HG03432 (cell line): ENCODE measurements around the gene CLCN6.

Experiments
- ATAC-seq: cut with Tn5 transposase; IDR thresholded peaks from one replicate; pipeline ENCODE4 v1.9.1; 2021; ENCODE audit warnings: mild to moderate bottlenecking, moderate library complexity; ENCODE audit not compliant: unreplicated experiment

CLCN6 gene

DNA sequence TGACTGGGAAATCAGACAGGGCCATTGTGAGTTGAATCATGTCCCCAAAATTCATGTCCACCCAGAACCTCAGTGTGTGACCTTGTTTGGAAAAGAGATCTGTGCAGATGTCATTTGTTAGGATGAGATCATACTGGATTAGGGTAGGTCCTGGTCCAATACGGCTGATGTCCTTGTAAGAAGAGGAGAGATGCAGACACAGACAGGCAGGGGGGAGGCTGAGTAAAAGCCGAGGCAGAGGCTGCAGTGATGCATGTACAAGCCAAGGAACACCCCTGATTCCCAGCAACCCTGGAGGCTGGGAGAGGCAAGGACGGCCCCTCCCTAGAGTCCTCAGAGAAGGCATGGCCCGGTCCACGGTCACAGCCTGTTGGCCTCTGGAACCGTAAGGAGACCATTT is 68.6 kb downstream of the CLCN6 start:
- ATAC-seq = no peak

DNA sequence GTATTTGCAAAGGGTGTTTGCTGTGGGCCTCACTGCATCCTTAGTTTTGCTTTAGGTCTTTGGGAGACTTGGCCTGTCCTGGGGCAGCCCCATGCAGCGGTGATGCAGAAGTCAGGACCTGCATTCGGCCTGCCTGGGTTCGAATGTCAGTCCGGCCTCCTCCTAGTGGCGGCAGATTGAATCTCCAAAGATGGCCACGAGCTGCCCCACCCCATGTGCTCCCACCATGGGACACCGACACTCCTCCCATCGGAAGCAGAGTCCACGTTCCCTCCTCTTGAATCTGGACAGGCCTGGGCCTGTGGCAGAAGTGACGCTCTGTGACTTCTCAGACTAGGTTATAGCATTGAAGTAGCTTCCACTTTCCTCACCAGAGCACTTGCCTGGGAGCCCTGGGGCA is 69.1 kb downstream of the CLCN6 start:
- ATAC-seq = no peak

DNA sequence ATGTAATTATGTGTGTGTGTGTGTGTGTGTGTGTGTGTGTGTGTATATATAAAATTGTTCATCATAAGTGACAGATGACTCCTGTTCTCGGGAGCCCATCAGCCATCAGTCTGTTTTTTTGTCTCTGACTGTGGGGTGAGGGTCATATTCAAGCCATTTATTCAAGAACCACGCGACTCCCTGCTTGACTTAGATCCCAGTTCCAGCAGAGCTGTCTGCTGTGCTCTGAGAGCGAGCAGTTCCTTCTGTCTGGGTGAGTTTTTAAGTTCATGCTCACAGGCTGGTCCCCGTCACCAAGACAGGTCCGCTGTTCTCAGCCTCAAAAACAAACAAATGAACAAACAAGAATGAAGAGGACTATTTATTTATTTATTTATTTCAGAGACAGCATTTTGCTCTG is 71.1 kb downstream of the CLCN6 start:
- ATAC-seq = no peak

DNA sequence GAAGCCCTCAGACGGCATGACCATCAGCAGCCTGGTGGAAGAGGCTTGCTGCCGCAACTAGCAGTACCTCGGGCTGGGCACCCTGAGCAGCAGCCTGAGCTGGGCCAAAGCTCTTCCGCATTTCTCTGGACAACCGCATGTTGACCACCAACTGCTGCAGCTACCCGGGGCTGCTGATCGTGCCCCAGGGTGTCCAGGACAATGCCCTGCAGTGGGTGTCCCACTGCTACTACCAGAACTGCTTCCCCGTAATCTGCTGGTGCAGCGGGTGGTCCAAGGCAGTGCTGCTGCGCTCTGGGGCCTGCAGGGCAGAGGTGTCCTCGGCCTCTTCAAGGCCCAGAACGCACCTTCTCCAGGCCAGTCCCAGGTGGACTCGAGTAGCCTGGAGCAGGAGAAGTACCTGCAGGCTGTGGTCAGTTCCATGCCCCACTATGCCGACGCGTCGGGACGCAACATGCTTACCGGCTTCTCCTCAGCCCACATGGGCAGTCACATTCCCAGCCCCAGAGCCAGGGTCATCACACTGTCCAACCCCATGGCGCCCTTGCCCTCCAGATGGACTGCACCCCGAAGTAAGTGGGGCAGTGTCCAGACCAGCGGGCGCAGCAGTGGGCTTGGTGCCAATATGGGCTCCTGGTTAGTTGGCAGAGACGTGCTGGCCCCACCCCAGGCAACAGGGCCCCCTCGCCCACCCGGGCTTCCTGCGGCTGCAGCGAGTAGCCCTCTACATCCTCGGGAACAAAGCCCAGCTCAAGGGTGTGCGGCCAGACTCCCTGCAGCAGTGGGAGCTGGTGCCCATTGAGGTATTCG is 72.3 kb downstream of the CLCN6 start:
- no peak for ATAC-seq

GRCh38 chr1:11878891-11879190 is 72.8 kb downstream of the CLCN6 start:
- no peak for ATAC-seq

DNA sequence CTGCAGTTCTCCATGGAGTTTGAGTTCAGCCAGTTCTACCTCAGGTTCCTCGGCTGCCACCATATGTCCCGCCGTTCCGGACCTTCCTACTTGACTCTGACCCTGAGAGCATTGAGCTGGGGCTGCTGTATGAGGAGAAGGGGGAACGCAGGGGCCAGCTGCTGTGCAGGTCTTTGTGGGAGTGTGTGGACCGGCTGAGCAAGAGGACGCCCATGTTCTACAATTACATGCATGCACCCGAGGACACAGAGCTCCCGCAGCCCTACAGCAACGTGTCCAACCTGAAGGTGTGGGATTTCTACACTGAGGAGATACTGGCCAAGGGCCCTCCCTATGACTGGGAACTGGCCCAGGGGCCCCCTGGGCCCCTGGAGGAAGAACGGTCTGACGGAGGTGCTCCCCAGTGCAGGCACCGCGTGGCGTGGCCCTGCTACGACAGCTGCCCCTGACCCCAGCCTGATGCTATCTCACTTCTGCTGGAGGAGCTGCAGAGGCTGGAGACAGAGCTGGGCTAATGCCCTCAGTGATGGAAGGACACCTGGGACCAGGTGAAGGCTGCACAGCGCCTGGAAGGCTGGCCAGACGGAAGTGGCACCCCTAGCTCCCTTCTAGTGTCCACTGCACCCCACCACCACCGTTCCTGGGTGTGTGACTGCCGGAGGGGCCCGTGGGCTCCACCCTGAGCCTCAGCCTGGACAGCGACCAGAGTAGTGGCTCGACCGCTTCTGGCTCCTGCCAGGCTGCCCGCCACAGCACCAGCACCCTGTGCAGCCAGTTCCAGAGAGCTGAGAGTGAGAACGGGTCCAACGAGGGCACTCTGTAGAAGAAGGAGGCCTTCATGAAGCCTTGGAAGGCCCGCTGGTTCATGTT is 73.6 kb downstream of the CLCN6 start:
- no peak for ATAC-seq

- no peak for ATAC-seq
Measured at GRCh38 chr1:11880181-11880575, 74.2 kb downstream of the CLCN6 start.

- ATAC-seq = no peak
Measured at GRCh38 chr1:11880911-11881748, 75.1 kb downstream of the CLCN6 start.

- no peak for ATAC-seq
Measured at GRCh38 chr1:11881749-11882441, 75.9 kb downstream of the CLCN6 start.

GRCh38 chr1:11882814-11883538 is 77.0 kb downstream of the CLCN6 start:
- ATAC-seq = no peak

GRCh38 chr1:11885916-11886315 is 79.9 kb downstream of the CLCN6 start:
- ATAC-seq = no peak

GRCh38 chr1:11886986-11887665 is 81.1 kb downstream of the CLCN6 start:
- no peak for ATAC-seq

DNA sequence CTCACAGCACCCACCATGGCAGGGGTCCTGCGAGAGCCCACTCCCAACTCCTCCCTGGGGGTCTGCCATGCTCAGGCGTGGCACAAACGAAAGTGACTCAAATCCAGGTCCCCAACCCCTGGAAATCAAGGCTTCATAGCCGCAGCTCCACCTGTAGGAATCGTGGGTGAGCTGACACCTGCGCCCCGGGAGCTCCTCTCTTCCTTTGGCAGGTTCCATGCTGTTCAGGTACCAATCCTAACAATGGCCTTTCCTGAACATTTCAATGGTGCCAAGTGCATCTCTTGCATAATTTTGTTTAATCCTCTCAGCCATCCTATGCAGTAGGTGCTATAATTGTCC is 81.6 kb downstream of the CLCN6 start:
- no peak for ATAC-seq

GRCh38 chr1:11888206-11888876 is 82.3 kb downstream of the CLCN6 start:
- no peak for ATAC-seq

- ATAC-seq = no peak
Measured at GRCh38 chr1:11888877-11889208, 82.9 kb downstream of the CLCN6 start.

- ATAC-seq = no peak
Measured at GRCh38 chr1:11891433-11892186, 85.6 kb downstream of the CLCN6 start.
